GM12873 (cell line): ENCODE data around the gene C2orf42.

Experiments used
- TF ChIP-seq, protein P1 (sequence below): IDR thresholded peaks from 2 replicates; pipeline ENCODE4 v1.5.1; 2012; ENCODE audit warnings: low read depth, mild to moderate bottlenecking, moderate library complexity, low read length, control low read depth; ENCODE audit not compliant: insufficient read depth; ENCODE audit errors: missing control alignments

Gene C2orf42

DNA sequence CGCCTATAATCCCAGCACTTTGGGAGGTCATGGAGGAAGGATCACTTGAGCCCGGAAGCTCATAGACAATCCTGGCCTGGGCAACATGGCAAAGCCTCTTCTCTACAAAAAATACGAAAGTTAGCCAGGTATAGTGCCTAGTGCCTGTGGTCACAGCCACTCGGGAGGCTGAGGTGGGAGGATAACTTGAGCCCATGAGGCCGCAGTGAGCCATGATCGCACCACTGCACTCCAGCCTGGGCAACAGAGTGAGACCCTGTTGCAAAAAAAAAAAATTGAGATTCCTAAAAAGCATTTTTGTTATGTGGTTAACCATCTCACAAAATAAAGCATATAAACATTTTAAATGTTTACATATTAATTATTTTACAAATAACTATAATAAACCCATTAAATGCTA, 89.6 kb downstream of the C2orf42 start:
- TF ChIP-seq, protein P1, sequence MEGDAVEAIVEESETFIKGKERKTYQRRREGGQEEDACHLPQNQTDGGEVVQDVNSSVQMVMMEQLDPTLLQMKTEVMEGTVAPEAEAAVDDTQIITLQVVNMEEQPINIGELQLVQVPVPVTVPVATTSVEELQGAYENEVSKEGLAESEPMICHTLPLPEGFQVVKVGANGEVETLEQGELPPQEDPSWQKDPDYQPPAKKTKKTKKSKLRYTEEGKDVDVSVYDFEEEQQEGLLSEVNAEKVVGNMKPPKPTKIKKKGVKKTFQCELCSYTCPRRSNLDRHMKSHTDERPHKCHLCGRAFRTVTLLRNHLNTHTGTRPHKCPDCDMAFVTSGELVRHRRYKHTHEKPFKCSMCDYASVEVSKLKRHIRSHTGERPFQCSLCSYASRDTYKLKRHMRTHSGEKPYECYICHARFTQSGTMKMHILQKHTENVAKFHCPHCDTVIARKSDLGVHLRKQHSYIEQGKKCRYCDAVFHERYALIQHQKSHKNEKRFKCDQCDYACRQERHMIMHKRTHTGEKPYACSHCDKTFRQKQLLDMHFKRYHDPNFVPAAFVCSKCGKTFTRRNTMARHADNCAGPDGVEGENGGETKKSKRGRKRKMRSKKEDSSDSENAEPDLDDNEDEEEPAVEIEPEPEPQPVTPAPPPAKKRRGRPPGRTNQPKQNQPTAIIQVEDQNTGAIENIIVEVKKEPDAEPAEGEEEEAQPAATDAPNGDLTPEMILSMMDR: no peak
